ENCODE results near the gene PJVK. TPM values are rescaled to one million over a fixed set of nuclear protein-coding genes. Genes with fewer than 3 reads are reported as not detected.

PJVK gene
- polyA plus RNA-seq, 1 of the 3 experiments (the other 2 are of a cell fraction): 5.3 TPM

GRCh38 chr2:178414266-178415247 is 36.6 kb upstream of the PJVK start (continued):
- TF ChIP-seq IRF3 (IDR thresholded peaks at IDR 0.05; ENCODE audit: low read depth, low read length): no peak
- no peak for TF ChIP-seq NFIC (IDR thresholded peaks at IDR 0.05; ENCODE audit: borderline replicate concordance)
- TF ChIP-seq MXI1 (IDR thresholded peaks at IDR 0.05; ENCODE audit: low read depth, low read length): peak; percentile 82
- TF ChIP-seq RCOR1 (IDR thresholded peaks at IDR 0.05; ENCODE audit: low read length): peak; percentile 63; the same call in 1 of the 2 replicates
- TF ChIP-seq NRF1 (IDR thresholded peaks at IDR 0.05; ENCODE audit: low read depth, low read length): no peak
- TF ChIP-seq, protein P1, sequence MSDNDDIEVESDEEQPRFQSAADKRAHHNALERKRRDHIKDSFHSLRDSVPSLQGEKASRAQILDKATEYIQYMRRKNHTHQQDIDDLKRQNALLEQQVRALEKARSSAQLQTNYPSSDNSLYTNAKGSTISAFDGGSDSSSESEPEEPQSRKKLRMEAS (IDR thresholded peaks at IDR 0.05; ENCODE audit: low read depth): peak; percentile 90
- TF ChIP-seq SMC3 (IDR thresholded peaks at IDR 0.05; ENCODE audit: low read depth, low read length): peak; percentile 80
- TF ChIP-seq, protein P2, sequence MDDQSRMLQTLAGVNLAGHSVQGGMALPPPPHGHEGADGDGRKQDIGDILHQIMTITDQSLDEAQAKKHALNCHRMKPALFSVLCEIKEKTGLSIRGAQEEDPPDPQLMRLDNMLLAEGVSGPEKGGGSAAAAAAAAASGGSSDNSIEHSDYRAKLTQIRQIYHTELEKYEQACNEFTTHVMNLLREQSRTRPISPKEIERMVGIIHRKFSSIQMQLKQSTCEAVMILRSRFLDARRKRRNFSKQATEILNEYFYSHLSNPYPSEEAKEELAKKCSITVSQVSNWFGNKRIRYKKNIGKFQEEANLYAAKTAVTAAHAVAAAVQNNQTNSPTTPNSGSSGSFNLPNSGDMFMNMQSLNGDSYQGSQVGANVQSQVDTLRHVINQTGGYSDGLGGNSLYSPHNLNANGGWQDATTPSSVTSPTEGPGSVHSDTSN (IDR thresholded peaks at IDR 0.05): no peak
- TF ChIP-seq, protein P3, sequence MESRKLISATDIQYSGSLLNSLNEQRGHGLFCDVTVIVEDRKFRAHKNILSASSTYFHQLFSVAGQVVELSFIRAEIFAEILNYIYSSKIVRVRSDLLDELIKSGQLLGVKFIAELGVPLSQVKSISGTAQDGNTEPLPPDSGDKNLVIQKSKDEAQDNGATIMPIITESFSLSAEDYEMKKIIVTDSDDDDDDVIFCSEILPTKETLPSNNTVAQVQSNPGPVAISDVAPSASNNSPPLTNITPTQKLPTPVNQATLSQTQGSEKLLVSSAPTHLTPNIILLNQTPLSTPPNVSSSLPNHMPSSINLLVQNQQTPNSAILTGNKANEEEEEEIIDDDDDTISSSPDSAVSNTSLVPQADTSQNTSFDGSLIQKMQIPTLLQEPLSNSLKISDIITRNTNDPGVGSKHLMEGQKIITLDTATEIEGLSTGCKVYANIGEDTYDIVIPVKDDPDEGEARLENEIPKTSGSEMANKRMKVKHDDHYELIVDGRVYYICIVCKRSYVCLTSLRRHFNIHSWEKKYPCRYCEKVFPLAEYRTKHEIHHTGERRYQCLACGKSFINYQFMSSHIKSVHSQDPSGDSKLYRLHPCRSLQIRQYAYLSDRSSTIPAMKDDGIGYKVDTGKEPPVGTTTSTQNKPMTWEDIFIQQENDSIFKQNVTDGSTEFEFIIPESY (IDR thresholded peaks at IDR 0.05; ENCODE audit: borderline replicate concordance, low read depth): no peak
- TF ChIP-seq, protein P4, sequence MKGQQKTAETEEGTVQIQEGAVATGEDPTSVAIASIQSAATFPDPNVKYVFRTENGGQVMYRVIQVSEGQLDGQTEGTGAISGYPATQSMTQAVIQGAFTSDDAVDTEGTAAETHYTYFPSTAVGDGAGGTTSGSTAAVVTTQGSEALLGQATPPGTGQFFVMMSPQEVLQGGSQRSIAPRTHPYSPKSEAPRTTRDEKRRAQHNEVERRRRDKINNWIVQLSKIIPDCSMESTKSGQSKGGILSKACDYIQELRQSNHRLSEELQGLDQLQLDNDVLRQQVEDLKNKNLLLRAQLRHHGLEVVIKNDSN (IDR thresholded peaks at IDR 0.05; ENCODE audit: borderline replicate concordance, low read depth): no peak
- no peak for TF ChIP-seq FOXM1 (IDR thresholded peaks at IDR 0.05; ENCODE audit: low read depth)
- no peak for TF ChIP-seq USF2 (IDR thresholded peaks at IDR 0.05; ENCODE audit: borderline replicate concordance, low read depth, low read length)
- no peak for TF ChIP-seq TEAD4 (IDR thresholded peaks at IDR 0.05; ENCODE audit: borderline replicate concordance, insufficient read depth)
- peak; percentile 94 for TF ChIP-seq CTCF (IDR thresholded peaks at IDR 0.05)
- TF ChIP-seq TCF12 (IDR thresholded peaks at IDR 0.05): peak; percentile 8; the same call in 1 of the 2 replicates
- TF ChIP-seq EZH2phosphoT487 (IDR thresholded peaks at IDR 0.05; ENCODE audit: borderline replicate concordance, low read depth): no peak
- peak; percentile 87; the same call in 1 of the 2 replicates for TF ChIP-seq SIN3A (IDR thresholded peaks at IDR 0.05; ENCODE audit: borderline replicate concordance, low read depth, low read length)
- TF ChIP-seq YY1 (IDR thresholded peaks at IDR 0.05; ENCODE audit: low read depth): peak; percentile 74; the same call in 1 of the 2 replicates
- TF ChIP-seq JUND (IDR thresholded peaks at IDR 0.05): no peak

All from SK-N-SH (cell line).